GM18867 (cell line): ENCODE measurements around the gene GFOD1.

Experiments
- ATAC-seq: cut with Tn5 transposase; IDR thresholded peaks from one replicate; pipeline ENCODE4 v1.9.1; 2021; ENCODE audit warnings: mild to moderate bottlenecking, moderate library complexity; ENCODE audit not compliant: unreplicated experiment

GFOD1 gene, protein sequence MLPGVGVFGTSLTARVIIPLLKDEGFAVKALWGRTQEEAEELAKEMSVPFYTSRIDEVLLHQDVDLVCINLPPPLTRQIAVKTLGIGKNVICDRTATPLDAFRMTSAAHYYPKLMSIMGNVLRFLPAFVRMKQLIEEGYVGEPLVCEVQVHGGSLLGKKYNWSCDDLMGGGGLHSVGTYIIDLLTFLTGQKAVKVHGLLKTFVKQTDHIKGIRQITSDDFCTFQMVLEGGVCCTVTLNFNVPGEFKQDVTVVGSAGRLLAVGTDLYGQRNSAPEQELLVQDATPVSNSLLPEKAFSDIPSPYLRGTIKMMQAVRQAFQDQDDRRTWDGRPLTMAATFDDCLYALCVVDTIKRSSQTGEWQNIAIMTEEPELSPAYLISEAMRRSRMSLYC

DNA sequence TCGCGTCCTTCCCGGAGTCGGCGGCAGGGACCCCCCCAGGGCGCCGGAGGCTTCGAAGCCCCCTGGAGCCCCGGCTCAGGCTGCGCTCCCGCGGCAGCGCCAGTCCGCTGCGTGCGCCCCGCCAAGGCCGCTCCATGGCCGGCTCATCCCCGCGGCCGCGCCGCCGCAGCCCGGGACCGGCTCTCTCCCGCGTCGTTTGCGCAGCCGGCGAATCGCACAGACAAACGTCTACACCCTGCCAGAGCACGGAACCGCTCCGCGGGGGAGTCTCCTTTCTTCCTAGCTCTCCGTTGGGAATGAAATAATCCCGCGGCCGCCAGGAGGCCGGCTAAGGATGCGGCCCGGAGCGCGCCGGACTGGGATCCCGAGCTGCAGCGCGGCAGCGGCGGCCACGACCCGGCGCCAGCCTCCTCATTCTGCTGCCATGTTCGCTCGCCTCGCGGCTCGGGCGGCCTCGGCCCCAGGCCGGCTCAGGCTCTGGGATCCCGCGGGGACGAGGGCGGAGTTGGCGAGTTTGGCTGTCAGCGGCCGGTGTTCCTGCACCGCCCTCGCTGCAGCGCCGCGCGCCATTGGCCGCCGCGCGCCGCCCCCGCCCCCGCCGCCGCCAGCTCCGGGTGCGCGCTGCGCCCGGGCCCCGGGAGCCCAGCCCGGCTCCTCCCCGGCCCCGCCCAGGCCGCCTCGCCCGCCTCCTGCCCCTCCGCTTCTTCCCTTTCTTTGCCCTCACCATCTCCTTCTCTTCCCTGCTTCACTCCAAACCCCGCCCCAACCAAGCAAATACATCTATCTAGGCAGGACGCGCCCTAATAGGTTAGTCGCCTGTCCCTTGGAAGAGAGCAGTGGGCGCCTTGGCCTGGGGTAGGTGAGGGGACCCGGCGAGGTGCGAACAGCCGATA lies at the start of gene GFOD1:
Gene GFOD1 (minus strand): TSS at position 479 of the 893 bp plus-strand sequence. CDS start 710 bp downstream, outside the sequence.
- peak; percentile 81 for ATAC-seq

- no peak for ATAC-seq
Measured at GRCh38 chr6:13536796-13537526, 49.6 kb upstream of the GFOD1 start.

GRCh38 chr6:13535306-13535705 lies 47.9 kb upstream of the GFOD1 start:
- ATAC-seq, result no peak

GRCh38 chr6:13534536-13534935 lies 47.1 kb upstream of the GFOD1 start:
- no peak for ATAC-seq

DNA sequence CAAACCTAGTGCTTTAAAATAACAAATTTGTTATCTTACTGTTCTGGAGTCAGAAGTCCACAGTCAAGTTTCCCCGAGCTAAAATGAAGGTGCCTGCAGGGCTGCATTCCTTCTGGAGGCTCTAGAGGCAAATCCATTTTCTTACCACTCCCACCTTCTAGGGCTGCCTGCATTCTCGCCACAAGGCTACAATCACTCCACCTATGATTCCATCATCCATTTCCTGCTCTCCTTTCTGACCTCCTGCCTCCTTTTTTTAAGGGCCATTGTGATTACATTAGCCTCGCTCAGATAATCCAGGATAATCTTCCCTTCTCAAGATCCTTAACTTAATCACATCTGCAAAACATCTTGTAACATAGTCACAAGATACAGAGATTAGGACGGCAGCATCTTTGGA lies 44.6 kb upstream of the GFOD1 start:
- no peak for ATAC-seq

DNA sequence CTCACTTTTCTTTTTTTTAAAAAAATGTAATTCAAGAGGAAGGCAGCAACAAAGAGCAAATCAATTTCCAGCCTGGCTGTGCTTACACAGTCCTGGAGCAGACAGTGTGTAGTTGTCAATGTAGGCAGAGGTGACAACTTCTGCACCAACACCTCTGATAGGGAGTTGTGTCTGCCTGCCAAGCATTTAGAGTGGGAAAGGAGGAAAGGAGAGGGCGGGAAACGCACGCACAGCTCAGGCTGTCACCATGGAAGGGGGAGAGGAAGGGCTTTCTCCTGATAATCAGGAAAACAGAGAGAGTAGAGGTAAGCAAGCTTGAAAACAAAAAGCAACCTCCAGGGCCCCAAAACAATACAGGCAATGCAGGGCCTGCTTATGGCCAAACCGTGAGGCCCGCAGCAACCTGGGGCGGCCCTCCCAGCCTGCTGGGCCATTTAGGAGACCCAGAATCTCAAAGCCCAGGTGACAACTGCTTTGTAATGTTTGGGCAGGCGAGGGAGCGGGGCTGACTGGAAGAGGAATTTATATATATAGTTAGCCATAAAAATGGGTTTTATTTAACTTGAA lies 41.5 kb upstream of the GFOD1 start:
- ATAC-seq, result no peak

- no peak for ATAC-seq
Measured at GRCh38 chr6:13528232-13528631, 40.8 kb upstream of the GFOD1 start.

DNA sequence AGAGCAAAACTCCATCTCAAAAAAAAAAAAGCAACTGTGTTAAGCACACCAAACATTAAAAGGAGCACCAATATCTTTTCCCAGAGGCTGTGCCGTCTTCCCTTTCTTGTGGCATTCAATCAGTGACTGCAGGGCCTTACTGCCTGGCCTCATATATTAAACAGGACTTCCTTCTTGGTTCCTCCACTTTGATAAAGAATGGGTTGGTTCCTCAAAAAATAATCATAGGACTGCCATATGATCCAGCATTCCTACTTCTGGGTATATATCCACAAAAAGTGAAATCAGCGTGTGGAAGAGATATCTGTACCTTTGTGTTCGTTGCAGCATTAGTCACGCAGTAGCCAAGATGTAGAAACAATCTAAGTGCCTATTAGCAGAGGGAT lies 40.3 kb upstream of the GFOD1 start:
- no peak for ATAC-seq

DNA sequence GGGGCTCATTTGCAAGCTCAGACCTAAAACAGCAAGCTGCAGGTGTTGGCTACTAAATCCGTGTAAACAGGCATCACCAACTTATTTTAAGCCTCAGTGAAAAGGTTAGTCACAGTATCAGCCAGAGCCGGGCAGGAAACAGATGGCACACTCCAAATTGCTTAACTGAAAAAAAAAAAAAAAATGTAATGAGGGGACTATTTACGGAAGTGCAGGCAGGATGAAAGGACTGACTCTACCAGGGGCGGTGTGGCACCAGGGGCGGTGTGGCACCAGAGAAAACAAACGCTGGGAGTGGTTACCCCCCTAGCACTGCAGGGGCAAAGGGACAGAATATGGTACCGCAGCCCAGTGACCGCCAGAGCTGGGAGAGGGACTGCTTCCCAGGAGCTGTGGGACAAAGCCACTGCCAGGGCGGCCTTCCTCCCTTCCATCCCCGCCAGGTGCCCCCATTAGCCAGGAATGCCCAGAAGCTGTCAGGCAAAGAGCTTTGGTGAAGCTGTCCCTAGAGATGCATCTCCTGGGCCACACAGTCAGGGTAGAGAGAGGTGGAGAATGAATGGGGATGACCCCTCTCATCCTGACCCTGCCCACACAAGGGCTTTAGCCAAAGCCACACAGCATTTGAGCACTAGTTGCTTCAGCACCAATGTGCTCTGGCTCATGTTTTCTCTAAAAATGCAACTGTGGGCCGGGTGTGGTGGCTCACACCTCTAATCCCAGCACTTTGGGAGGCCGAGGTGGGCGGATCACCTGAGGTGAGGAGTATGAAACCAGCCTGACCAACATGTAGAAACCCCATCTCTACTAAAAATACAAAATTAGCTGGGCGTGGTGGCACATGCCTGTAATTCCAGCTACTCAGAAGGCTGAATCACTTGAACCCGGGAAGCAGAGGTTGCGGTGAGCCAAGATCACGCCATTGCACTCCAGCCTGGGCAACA lies 39.6 kb upstream of the GFOD1 start:
- ATAC-seq, result peak; percentile 75

DNA sequence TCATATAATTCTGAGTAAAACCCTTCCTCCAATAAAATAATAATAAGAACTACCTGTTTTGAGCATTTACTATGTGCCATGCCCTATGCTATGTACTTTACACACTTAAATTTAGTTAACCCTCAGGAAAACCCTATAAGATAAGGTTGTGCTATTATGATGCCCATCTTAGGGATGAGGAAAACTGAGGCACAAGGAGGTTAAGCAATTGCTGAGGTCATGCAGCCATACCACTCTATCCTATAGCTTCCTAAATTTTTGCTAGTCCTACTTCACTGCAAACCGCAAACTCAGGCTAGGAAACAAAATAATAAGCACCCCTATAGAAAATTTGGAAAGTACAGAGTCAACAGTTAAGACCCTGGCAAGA lies 38.9 kb upstream of the GFOD1 start:
- ATAC-seq, result no peak

- ATAC-seq, result no peak
Measured at GRCh38 chr6:13524801-13525508, 37.6 kb upstream of the GFOD1 start.

DNA sequence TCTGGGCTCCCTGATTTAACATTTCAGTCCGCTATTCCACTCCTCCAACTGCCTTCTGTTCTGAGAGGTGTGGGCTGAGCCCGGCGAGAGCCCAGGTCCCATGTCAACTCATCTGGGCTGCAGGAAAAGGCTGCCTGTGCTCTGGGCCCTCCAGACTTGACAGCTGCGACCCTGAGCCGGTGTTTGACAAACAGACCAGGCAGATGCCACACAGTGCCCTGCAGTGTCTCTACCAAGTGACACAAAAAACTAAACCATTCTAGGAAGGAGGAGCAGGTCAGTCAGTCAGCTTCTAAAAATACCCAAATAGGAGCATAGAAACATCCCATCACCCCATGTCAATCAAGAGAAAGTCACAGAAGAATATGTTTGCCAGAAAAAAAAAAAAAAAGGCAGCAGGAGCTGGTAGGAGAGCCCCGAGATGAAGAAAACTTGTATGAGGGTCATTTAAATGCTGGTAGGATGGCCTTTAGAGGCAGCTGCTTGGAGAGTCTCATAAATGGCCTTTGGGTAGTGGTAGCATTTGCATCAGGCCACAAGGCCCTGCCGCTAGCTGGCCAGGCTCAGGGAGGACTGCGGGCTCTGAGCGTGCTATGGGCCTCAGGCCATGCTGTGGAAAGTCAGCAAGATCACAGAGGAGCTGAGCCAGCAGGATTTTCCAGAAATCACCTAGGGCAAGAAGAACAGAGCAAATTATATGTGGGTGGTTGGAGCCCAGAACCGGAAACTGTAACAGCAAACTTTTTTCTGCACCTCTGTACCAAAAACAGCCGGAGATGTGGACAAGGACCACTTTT lies 36.6 kb upstream of the GFOD1 start:
- no peak for ATAC-seq

GRCh38 chr6:13522656-13523055 lies 35.3 kb upstream of the GFOD1 start:
- no peak for ATAC-seq

DNA sequence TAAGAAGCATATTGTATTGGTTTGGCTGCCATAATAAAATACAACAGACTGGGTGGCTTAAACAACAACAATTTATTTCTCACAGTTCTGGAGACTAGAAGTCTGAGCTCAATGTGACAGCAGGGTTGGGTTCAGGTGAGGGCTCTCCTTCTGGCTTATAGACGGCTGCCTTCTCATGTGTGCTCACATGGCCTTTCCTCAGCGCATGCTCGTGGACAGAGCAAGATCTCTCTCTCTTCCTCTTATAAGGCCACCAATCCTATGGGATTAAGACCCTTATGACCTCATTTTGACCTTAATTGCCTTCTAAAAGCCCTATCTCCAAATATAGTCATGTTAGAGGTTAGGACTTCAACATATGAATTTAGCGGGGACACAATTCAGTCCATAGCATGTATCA lies 32.4 kb upstream of the GFOD1 start:
- ATAC-seq, result no peak

DNA sequence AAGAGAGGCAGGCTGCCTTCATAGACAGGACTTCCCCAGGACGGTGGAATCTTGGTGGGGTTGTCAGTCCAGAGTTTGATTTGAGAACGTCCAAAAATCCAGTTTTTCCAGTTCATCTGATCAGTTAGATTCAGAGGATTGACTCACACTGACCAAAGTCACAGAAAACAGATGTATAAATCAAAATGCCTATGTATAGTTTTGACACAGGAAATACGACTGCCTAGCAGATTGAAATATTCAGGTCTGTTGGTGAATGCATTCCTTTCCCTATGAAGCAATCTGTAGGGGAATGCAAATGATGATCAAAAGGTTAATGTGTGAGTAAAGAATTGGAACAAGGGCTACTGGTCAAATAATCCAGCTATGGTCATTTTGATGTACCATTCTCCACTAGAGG lies 29.7 kb upstream of the GFOD1 start:
- ATAC-seq, result no peak

DNA sequence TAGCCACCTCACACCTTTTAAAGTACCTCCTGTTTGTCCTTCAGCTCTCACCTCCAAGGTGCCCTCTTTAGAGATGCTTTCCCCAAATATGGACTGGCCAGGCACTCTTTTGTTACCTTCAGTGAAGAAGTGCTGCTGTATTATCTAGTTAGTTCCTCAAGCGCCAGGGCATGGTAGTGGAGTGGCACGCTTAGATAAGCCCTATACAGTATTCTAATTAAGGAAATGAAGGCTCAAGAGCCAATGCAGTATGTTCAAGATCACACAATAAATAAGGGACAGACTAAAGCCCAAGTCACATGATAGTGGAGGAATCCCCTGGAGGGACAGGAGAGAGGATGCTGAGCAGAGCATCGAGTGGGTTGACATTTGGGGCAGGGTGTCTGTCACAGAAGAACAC lies 28.5 kb upstream of the GFOD1 start:
- ATAC-seq, result no peak

GRCh38 chr6:13513626-13514502 lies 26.5 kb upstream of the GFOD1 start:
- peak; percentile 72 for ATAC-seq

DNA sequence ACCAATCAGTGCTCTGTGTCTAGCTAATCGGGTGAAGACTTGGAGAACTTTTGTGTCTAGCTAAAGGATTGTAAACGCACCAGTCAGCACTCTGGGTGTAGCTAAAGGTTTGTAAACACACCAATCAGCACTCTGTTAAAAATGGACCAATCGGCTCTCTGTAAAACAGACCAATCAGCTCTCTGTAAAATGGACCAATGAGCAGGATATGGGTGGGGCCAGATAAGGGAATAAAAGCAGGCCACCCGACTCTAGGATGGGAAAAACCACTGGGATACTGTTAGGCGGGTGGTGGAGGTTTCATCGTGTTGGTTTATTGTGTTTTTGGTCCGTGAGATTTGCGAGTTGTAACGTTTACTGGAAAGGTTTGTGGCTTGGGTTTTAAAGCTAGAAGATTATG lies 25.5 kb upstream of the GFOD1 start:
- no peak for ATAC-seq
